HuH-7 (cell line): ENCODE measurements around the gene RNF112.
"Not testable (repeated sequence)": the region's sequence is repeated elsewhere in the genome, so short reads cannot be mapped to it uniquely, and the experiment has no call there.

ENCODE experiments used
- DNase-seq: peaks from one replicate; pipeline ENCODE4 v3.0.0; 2011; ENCODE audit warnings: low spot score

The RNF112 gene

GRCh38 chr17:19448341-19449268 lies 37.6 kb downstream of the RNF112 start:
- DNase-seq: no peak

- no peak for DNase-seq
These were observed 38.6 kb downstream of the RNF112 start for GRCh38 chr17:19449656-19450055.

- DNase-seq: no peak
These were observed 42.3 kb downstream of the RNF112 start for GRCh38 chr17:19453296-19453695.

- DNase-seq: no peak
These were observed 43.0 kb downstream of the RNF112 start for GRCh38 chr17:19454074-19454473.

- DNase-seq: no peak
These were observed 45.2 kb downstream of the RNF112 start for GRCh38 chr17:19456016-19456927.

GRCh38 chr17:19457046-19457445 lies 46.0 kb downstream of the RNF112 start:
- no peak for DNase-seq

- no peak for DNase-seq
These were observed 46.8 kb downstream of the RNF112 start for GRCh38 chr17:19457830-19458271.

GRCh38 chr17:19458481-19458880 lies 47.4 kb downstream of the RNF112 start:
- DNase-seq: not testable (repeated sequence)

GRCh38 chr17:19459018-19459655 lies 48.1 kb downstream of the RNF112 start:
- not testable (repeated sequence) for DNase-seq

GRCh38 chr17:19460700-19461099 lies 49.7 kb downstream of the RNF112 start:
- no peak for DNase-seq

GRCh38 chr17:19461116-19461515 lies 50.1 kb downstream of the RNF112 start:
- DNase-seq: no peak

- no peak for DNase-seq
These were observed 50.6 kb downstream of the RNF112 start for GRCh38 chr17:19461681-19462080.

- not testable (repeated sequence) for DNase-seq
These were observed 51.5 kb downstream of the RNF112 start for GRCh38 chr17:19462456-19463035.

- DNase-seq: no peak
These were observed 53.3 kb downstream of the RNF112 start for GRCh38 chr17:19464031-19465026.
